ES-I3 (cell line): ENCODE data around the gene SLC7A7.

Experiments used
- H3K36me3 ChIP-seq: 2 replicates; pipeline ENCODE4 v1.6.1; 2013; ENCODE audit warnings: mild to moderate bottlenecking, low read length, control low read depth, moderate library complexity; ENCODE audit not compliant: insufficient read depth
- H3K4me1 ChIP-seq: 2 replicates; pipeline ENCODE4 v1.6.1; 2013; ENCODE audit warnings: mild to moderate bottlenecking, control low read depth, low read length; ENCODE audit not compliant: insufficient read depth
- H3K9ac ChIP-seq: 2 replicates; pipeline ENCODE4 v1.6.1; 2013; ENCODE audit warnings: low read depth, mild to moderate bottlenecking, low read length, moderate library complexity
- H3K9me3 ChIP-seq: 2 replicates; pipeline ENCODE4 v1.6.1; 2013; ENCODE audit warnings: mild to moderate bottlenecking, low read length, moderate library complexity; ENCODE audit not compliant: control insufficient read depth, insufficient read depth

SLC7A7 gene

GRCh38 chr14:22847661-22848341 is 32.6 kb upstream of the SLC7A7 start:
- Histone ChIP-seq H3K9ac (no peak overlapping the region; the same call in 1 of the 2 replicates), H3K36me3 (peaks cover 11% of the 10 kb centered on the region; the same call in 1 of the 2 replicates), H3K4me1 (peaks cover 21% of the 10 kb centered on the region), H3K9me3 (no peaks in the 10 kb centered on the region)

- no peak overlapping the region for H3K9ac ChIP-seq
- H3K9me3 ChIP-seq = no peaks in the 10 kb centered on the region
- peaks cover 17% of the 10 kb centered on the region for H3K4me1 ChIP-seq
- H3K36me3 ChIP-seq = peaks cover 18% of the 10 kb centered on the region; the same call in 1 of the 2 replicates
These were observed 31.6 kb upstream of the SLC7A7 start for GRCh38 chr14:22846811-22847307.

GRCh38 chr14:22845821-22846625 is 30.8 kb upstream of the SLC7A7 start:
- Histone ChIP-seq H3K9ac (no peak overlapping the region), H3K36me3 (peaks cover 21% of the 10 kb centered on the region; the same call in 1 of the 2 replicates), H3K9me3 (no peaks in the 10 kb centered on the region), H3K4me1 (peaks cover 17% of the 10 kb centered on the region)

GRCh38 chr14:22845103-22845394 is 29.8 kb upstream of the SLC7A7 start:
- Histone ChIP-seq H3K4me1 (peaks cover 17% of the 10 kb centered on the region), H3K9ac (no peak overlapping the region), H3K36me3 (peaks cover 23% of the 10 kb centered on the region; the same call in 1 of the 2 replicates), H3K9me3 (no peaks in the 10 kb centered on the region)

- Histone ChIP-seq H3K9ac (no peak overlapping the region), H3K4me1 (peaks cover 18% of the 10 kb centered on the region), H3K36me3 (peaks cover 23% of the 10 kb centered on the region; the same call in 1 of the 2 replicates), H3K9me3 (no peaks in the 10 kb centered on the region)
These were observed 29.2 kb upstream of the SLC7A7 start for GRCh38 chr14:22844221-22845102.

GRCh38 chr14:22843123-22843925 is 28.1 kb upstream of the SLC7A7 start:
- Histone ChIP-seq H3K36me3 (peaks cover 23% of the 10 kb centered on the region; the same call in 1 of the 2 replicates), H3K9ac (no peak overlapping the region), H3K9me3 (no peaks in the 10 kb centered on the region)

GRCh38 chr14:22842211-22843122 is 27.2 kb upstream of the SLC7A7 start:
- Histone ChIP-seq H3K4me1 (peaks cover 13% of the 10 kb centered on the region), H3K9me3 (no peaks in the 10 kb centered on the region), H3K36me3 (peaks cover 23% of the 10 kb centered on the region; the same call in 1 of the 2 replicates), H3K9ac (no peak overlapping the region)

More at GRCh38 chr14:22843123-22843925, 28.1 kb upstream of the SLC7A7 start:
- H3K4me1 ChIP-seq = peaks cover 18% of the 10 kb centered on the region

- Histone ChIP-seq H3K9ac (no peak overlapping the region), H3K9me3 (no peaks in the 10 kb centered on the region), H3K4me1 (peaks cover 13% of the 10 kb centered on the region), H3K36me3 (peaks cover 23% of the 10 kb centered on the region; the same call in 1 of the 2 replicates)
These were observed 26.5 kb upstream of the SLC7A7 start for GRCh38 chr14:22841769-22842168.

- Histone ChIP-seq H3K9ac (no peak overlapping the region), H3K9me3 (no peaks in the 10 kb centered on the region), H3K36me3 (peaks cover 23% of the 10 kb centered on the region; the same call in 1 of the 2 replicates), H3K4me1 (peaks cover 13% of the 10 kb centered on the region)
These were observed 26.1 kb upstream of the SLC7A7 start for GRCh38 chr14:22841311-22841710.

GRCh38 chr14:22839159-22839779 is 24.0 kb upstream of the SLC7A7 start:
- Histone ChIP-seq H3K36me3 (peaks cover 19% of the 10 kb centered on the region; the same call in 1 of the 2 replicates), H3K4me1 (peaks cover 19% of the 10 kb centered on the region), H3K9ac (peak overlapping the region; percentile 92; the same call in 1 of the 2 replicates), H3K9me3 (no peaks in the 10 kb centered on the region)

GRCh38 chr14:22838631-22839041 is 23.4 kb upstream of the SLC7A7 start:
- Histone ChIP-seq H3K36me3 (peaks cover 16% of the 10 kb centered on the region; the same call in 1 of the 2 replicates), H3K4me1 (peaks cover 19% of the 10 kb centered on the region), H3K9me3 (no peaks in the 10 kb centered on the region), H3K9ac (peak overlapping the region; percentile 92; the same call in 1 of the 2 replicates)
